K562 (cell line): ENCODE data around the gene PRMT7. TPM values are rescaled to one million over a fixed set of nuclear protein-coding genes. Genes with fewer than 3 reads are reported as not detected.

Source experiments
- ATAC-seq: fragments of 200-7000 bp; cut with Tn5 transposase; 3 replicates; pipeline ENCODE4 v1.9.1; 2020; ENCODE audit warnings: moderate library complexity
- BruUV-seq: library from RNA; stranded (reverse); fragments of 400-500 nt; replicated peaks from 2 replicates; lab custom pipeline; 2021; lab: Mats Ljungman, UMichigan
- CTCF ChIA-PET: fragments of 300-600 bp; formaldehyde crosslinking; extraction: SDS; loops from one replicate; lab custom pipeline; 2021; ENCODE audit warnings: low intra/inter-chr PET ratio; lab: Yijun Ruan, JAX
- POLR2A ChIA-PET: fragments of 300-600, 350-650 bp; sonication (Branson Sonifier 250); formaldehyde crosslinking; extraction: SDS; loops from one replicate; lab custom pipeline; 2021; ENCODE audit warnings: antibody characterized with exemption, inconsistent platforms; lab: Yijun Ruan, JAX
- DNase-seq, 4 experiments: peaks; one replicate each; pipeline versions ENCODE4 v3.0.0 to v3.0.0-alpha.2; 2011 to 2018; ENCODE audit warnings: low spot score in 3 of 4, mixed read lengths in 3 of 4; ENCODE audit errors: extremely low read depth in 1 of 4
- FAIRE-seq: peaks from 2 replicates; lab custom pipeline; 2011; peaks lifted over from hg19 to GRCh38; lab: Jason Lieb, UNC
- H2AFZ ChIP-seq: 2 replicates; pipeline ENCODE4 v1.6.0; 2011; ENCODE audit warnings: low read depth, low read length, control low read depth, inconsistent platforms
- H3K27ac ChIP-seq: fragments of 200-600 bp; 3 replicates; pipeline ENCODE4 v1.8.0; 2011; ENCODE audit warnings: low read depth, mild to moderate bottlenecking, control low read depth, inconsistent platforms, low read length, moderate library complexity, mixed read lengths; ENCODE audit errors: extremely low read depth
- H3K27me3 ChIP-seq, 2 experiments: fragments of 300-600 bp in 1 of 2; 2 replicates in 1 of 2; 3 replicates in 1 of 2; pipeline versions ENCODE4 v1.6.0 to v1.8.0; 2011; ENCODE audit warnings: inconsistent platforms in 2 of 2, low read length in 2 of 2, mild to moderate bottlenecking in 1 of 2, mixed read lengths in 1 of 2, moderate library complexity in 1 of 2; ENCODE audit not compliant: control insufficient read depth in 2 of 2, insufficient read depth in 2 of 2
- H3K36me3 ChIP-seq: fragments of 300-600 bp; 3 replicates; pipeline ENCODE4 v1.8.0; 2011; ENCODE audit warnings: mild to moderate bottlenecking, low read length, inconsistent platforms; ENCODE audit not compliant: control insufficient read depth, insufficient read depth
- H3K4me1 ChIP-seq, 2 experiments: fragments of 200-600 bp in 1 of 2; replicated peaks in 1 of 2; 2 replicates in 1 of 2; 3 replicates in 1 of 2; pipeline versions ENCODE4 v1.5.1 to v1.8.0; 2011; ENCODE audit warnings: inconsistent platforms in 2 of 2, low read length in 2 of 2, mild to moderate bottlenecking in 1 of 2, mixed read lengths in 1 of 2, moderate library complexity in 1 of 2; ENCODE audit not compliant: control insufficient read depth in 2 of 2, insufficient read depth in 2 of 2
- H3K4me2 ChIP-seq: 2 replicates; pipeline ENCODE4 v1.6.1; 2011; ENCODE audit warnings: low read length, control low read depth, inconsistent platforms, mixed read lengths; ENCODE audit not compliant: insufficient read depth
- H3K4me3 ChIP-seq: fragments of 200-600 bp; sonication (generic), shearing (Covaris generic); 2 replicates; pipeline ENCODE4 v1.5.1; 2016; ENCODE audit warnings: control low read depth, inconsistent platforms
- H3K79me2 ChIP-seq: fragments of 200-600 bp; 3 replicates; pipeline ENCODE4 v1.8.0; 2011; ENCODE audit warnings: low read length, inconsistent platforms; ENCODE audit not compliant: control insufficient read depth, insufficient read depth
- H3K9ac ChIP-seq, 2 experiments: 2 replicates each; pipeline versions ENCODE4 v1.6.0 to v1.6.1; 2011; ENCODE audit warnings: low read depth in 2 of 2, low read length in 2 of 2, control low read depth in 1 of 2, inconsistent platforms in 1 of 2, mild to moderate bottlenecking in 1 of 2, mixed read lengths in 1 of 2; ENCODE audit not compliant: insufficient read depth in 1 of 2
- H3K9me1 ChIP-seq: one replicate; pipeline ENCODE4 v1.6.0; 2011; ENCODE audit warnings: inconsistent platforms, mild to moderate bottlenecking, low read length, moderate library complexity; ENCODE audit not compliant: control insufficient read depth, insufficient read depth
- H3K9me3 ChIP-seq: replicated peaks from 2 replicates; pipeline ENCODE4 v1.5.1; 2011; ENCODE audit warnings: low read depth, low read length, inconsistent platforms; ENCODE audit not compliant: control insufficient read depth, insufficient read depth
- H4K20me1 ChIP-seq: replicated peaks from 2 replicates; pipeline ENCODE4 v1.6.1; 2011; ENCODE audit warnings: low read length, inconsistent platforms, mixed read lengths; ENCODE audit not compliant: control insufficient read depth, insufficient read depth
- HMBOX1 ChIP-seq: sonication (generic); IDR thresholded peaks from 2 replicates; pipeline ENCODE4 v1.6.1; 2016
- RBM14 ChIP-seq: fragments of 200-400 bp; formaldehyde crosslinking; IDR thresholded peaks from 2 replicates; pipeline ENCODE4 v1.6.1; 2018; ENCODE audit warnings: low read depth, mild to moderate bottlenecking, low read length, moderate library complexity, borderline replicate concordance; ENCODE audit not compliant: insufficient read depth
- SP1 ChIP-seq: sonication (generic); formaldehyde crosslinking; IDR thresholded peaks from 2 replicates; pipeline ENCODE4 v1.8.1; 2022; ENCODE audit warnings: mild to moderate bottlenecking, missing genetic modification reagents
- ZNF551 ChIP-seq: fragments of 250-450 bp; sonication (Bioruptor Pico); IDR thresholded peaks from 2 replicates; pipeline ENCODE4 v1.5.0; 2021; ENCODE audit warnings: mild to moderate bottlenecking, moderate library complexity
- WGBS: fragments of 100-300 bp; shearing (Covaris generic); methylation state at CpG from one replicate; pipeline ENCODE4 v1.1.6; 2016; ENCODE audit warnings: low coverage, mixed read lengths; ENCODE audit not compliant: insufficient coverage; ENCODE audit errors: missing lambda C conversion rate; 5-methylcytosine and 5-hydroxymethylcytosine counted together
- in situ Hi-C: fragments of 300-500 bp; cut with MboI; formaldehyde crosslinking; loops from 4 replicates; pipeline ENCODE4 v1.15.0; 2018; ENCODE audit warnings: inconsistent platforms, mixed read lengths
- intact Hi-C: fragments of 100-400 bp; cut with micrococcal nuclease; formaldehyde crosslinking; loops from 2 replicates; pipeline ENCODE4 v1.14.2; 2022
- polyA plus RNA-seq, 8 experiments: library from polyadenylated mRNA; depleted of rRNA in 4 of 8; stranded (reverse) in 5 of 8; unstranded in 3 of 8; fragments of >200 nt; fragmentation: Nextera tagmentation in 2 of 8; fragmentation: Illumina TruSeq in 1 of 8; extraction: Ambion mirVana in 2 of 8; extraction: Trizol in 1 of 8; gene quantifications; 2 replicates each; pipeline versions ENCODE4 v1.2.1 to v1.2.3, GENCODE V29; 2011 to 2014; ENCODE audit warnings: inconsistent platforms in 1 of 8, missing spikeins in 1 of 8
- total RNA-seq, 7 experiments: library from RNA; depleted of rRNA in 6 of 7; stranded (reverse); fragments of >200 nt in 6 of 7; fragmentation: Illumina TruSeq in 2 of 7; extraction: Trizol in 2 of 7; gene quantifications; 2 replicates each; pipeline versions ENCODE4 v1.2.1 to v1.2.3, GENCODE V29; 2011 to 2021; ENCODE audit warnings: low replicate concordance in 1 of 7

PRMT7 gene
- total and polyA plus RNA-seq, 9 of the 15 experiments (the other 6 are each of a cell fraction or from before 2014, with no cell fraction given), result 6.4 to 88.8 (median 73.1) TPM

DNA sequence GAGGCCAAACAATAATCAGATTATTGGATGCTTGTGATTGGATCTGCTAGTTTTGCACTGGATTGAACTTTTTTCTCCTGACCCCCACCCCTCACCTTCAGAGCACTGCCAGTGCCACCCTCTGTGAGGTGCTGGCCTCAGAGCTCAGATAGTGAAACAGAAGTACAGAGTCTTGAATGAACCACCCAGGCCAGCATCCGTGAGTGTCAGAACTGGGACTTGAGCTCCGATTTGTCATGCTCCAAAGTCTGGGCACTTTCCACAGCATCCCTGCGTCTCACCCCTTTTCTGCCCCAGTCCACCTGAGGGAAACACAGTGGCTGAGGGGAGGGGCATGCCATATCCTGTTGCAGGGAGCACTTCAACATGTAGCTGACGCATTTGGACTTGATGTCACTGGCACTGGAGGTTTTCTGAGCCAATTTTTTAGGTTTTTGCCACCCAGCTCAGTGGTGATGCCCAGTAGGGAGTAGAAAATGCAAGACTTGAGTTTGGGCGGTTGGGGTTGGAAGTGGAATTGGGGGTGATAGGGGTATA, 90.2 kb downstream of the PRMT7 start:
- no peaks in the 10 kb centered on the region for H3K36me3 ChIP-seq
- in situ Hi-C loops, result no loop called here
- BruUV-seq, result no TSS peak
- no peak overlapping the region for H3K27ac ChIP-seq
- no peaks in the 10 kb centered on the region for H3K79me2 ChIP-seq
- H3K4me1 ChIP-seq, result no peaks in the 10 kb centered on the region; a peak in 1 of 5 replicates
- ChIA-PET POLR2A (interaction anchor here (0.6 to 1.0 kb wide), 4 partner anchors 17 to 182 kb away, joined by 3 to 5 read pairs (median 3); no protein-coding TSS in a partner anchor), CTCF (no interaction called here)
- H3K9me1 ChIP-seq, result no peaks in the 10 kb centered on the region
- FAIRE-seq (no peak), ATAC-seq (no peak), DNase-seq (no peak)
- H3K4me3 ChIP-seq, result no peak overlapping the region
- TF ChIP-seq RBM14 (no peak), SP1 (CRISPR knock-in tag) (no peak), ZNF551 (CRISPR knock-in tag) (no peak), HMBOX1 (no peak)
- intact Hi-C loops, result no loop called here
- H3K9me3 ChIP-seq, result no peaks in the 10 kb centered on the region
- WGBS, result 10% methylated on average over 4 of the region's 5 CpGs
- H4K20me1 ChIP-seq, result no peaks in the 10 kb centered on the region
- peaks cover 8 to 66% of the 10 kb centered on the region in 2 experiments; a peak in 3 of 5 replicates for H3K27me3 ChIP-seq
- no peak overlapping the region for H3K9ac ChIP-seq
- no peak overlapping the region for H2AFZ ChIP-seq
- H3K4me2 ChIP-seq, result no peak overlapping the region
